SK-N-SH treated with all-trans-retinoic acid at 6 μM for 48 hours (cell line): ENCODE data around the gene KPNA1.

Experiments used
- ATAC-seq: fragments of 200-7000 bp; cut with Tn5 transposase; 3 replicates; pipeline ENCODE4 v1.9.1; 2020; ENCODE audit warnings: mild to moderate bottlenecking, moderate library complexity
- ARNTL ChIP-seq: fragments of 450-650 bp; formaldehyde crosslinking; IDR thresholded peaks from 2 replicates; pipeline ENCODE4 v1.5.0; 2020; ENCODE audit warnings: low read depth, mild to moderate bottlenecking, moderate library complexity, borderline replicate concordance
- BACH2 ChIP-seq: fragments of 250-450 bp; sonication (Bioruptor Pico); IDR thresholded peaks from 2 replicates; pipeline ENCODE4 v1.9.0; 2021; ENCODE audit warnings: mild to moderate bottlenecking, borderline replicate concordance
- CSDC2 ChIP-seq: fragments of 250-450 bp; sonication (Bioruptor Pico); IDR thresholded peaks from 2 replicates; pipeline ENCODE4 v1.5.0; 2020; ENCODE audit warnings: mild to moderate bottlenecking, moderate library complexity
- ESRRG ChIP-seq: fragments of 250-450 bp; sonication (Bioruptor Pico); IDR thresholded peaks from 2 replicates; pipeline ENCODE4 v1.6.1; 2021; ENCODE audit warnings: mild to moderate bottlenecking
- GLIS3 ChIP-seq: fragments of 250-450 bp; sonication (Bioruptor Pico); IDR thresholded peaks from 2 replicates; pipeline ENCODE4 v1.5.0; 2020; ENCODE audit warnings: mild to moderate bottlenecking, moderate library complexity
- ISL1 ChIP-seq: fragments of 250-450 bp; sonication (Bioruptor Pico); IDR thresholded peaks from 2 replicates; pipeline ENCODE4 v2.1.2; 2022; ENCODE audit warnings: mild to moderate bottlenecking, moderate library complexity
- POU6F1 ChIP-seq: fragments of 250-450 bp; sonication (Bioruptor Pico); IDR thresholded peaks from 2 replicates; pipeline ENCODE4 v1.8.0; 2021; ENCODE audit warnings: low read depth, mild to moderate bottlenecking, moderate library complexity, borderline replicate concordance
- RARB ChIP-seq: fragments of 250-450 bp; sonication (Bioruptor Pico); IDR thresholded peaks from 2 replicates; pipeline ENCODE4 v1.8.0; 2021; ENCODE audit warnings: mild to moderate bottlenecking, moderate library complexity
- SNAI2 ChIP-seq: fragments of 250-450 bp; sonication (Bioruptor Pico); IDR thresholded peaks from 2 replicates; pipeline ENCODE4 v1.5.0; 2020; ENCODE audit warnings: mild to moderate bottlenecking, moderate library complexity
- TCF4 ChIP-seq: fragments of 250-450 bp; sonication (Bioruptor Pico); IDR thresholded peaks from 2 replicates; pipeline ENCODE4 v1.8.0; 2021; ENCODE audit warnings: mild to moderate bottlenecking, moderate library complexity, borderline replicate concordance
- TOX ChIP-seq: fragments of 250-450 bp; sonication (Bioruptor Pico); IDR thresholded peaks from 2 replicates; pipeline ENCODE4 v1.8.0; 2021; ENCODE audit warnings: mild to moderate bottlenecking, moderate library complexity, borderline replicate concordance
- ZC3H10 ChIP-seq: fragments of 250-450 bp; sonication (Bioruptor Pico); IDR thresholded peaks from 2 replicates; pipeline ENCODE4 v1.5.1; 2021; ENCODE audit warnings: mild to moderate bottlenecking, moderate library complexity
- ZFP3 ChIP-seq: fragments of 250-450 bp; sonication (Bioruptor Pico); IDR thresholded peaks from 2 replicates; pipeline ENCODE4 v1.5.0; 2020; ENCODE audit warnings: mild to moderate bottlenecking, moderate library complexity
- ZFP30 ChIP-seq: fragments of 450-650 bp; formaldehyde crosslinking; IDR thresholded peaks from 2 replicates; pipeline ENCODE4 v1.5.0; 2022; ENCODE audit warnings: mild to moderate bottlenecking, moderate library complexity
- ZNF565 ChIP-seq: fragments of 450-650 bp; formaldehyde crosslinking; conservative IDR thresholded peaks from 2 replicates; pipeline ENCODE4 v1.5.0; 2020; ENCODE audit warnings: low read depth, mild to moderate bottlenecking, moderate library complexity
- ZNF70 ChIP-seq: fragments of 450-650 bp; formaldehyde crosslinking; IDR thresholded peaks from 2 replicates; pipeline ENCODE4 v1.5.0; 2020; ENCODE audit warnings: mild to moderate bottlenecking, moderate library complexity
- ZNF8 ChIP-seq: fragments of 450-650 bp; formaldehyde crosslinking; IDR thresholded peaks from 2 replicates; pipeline ENCODE4 v1.5.0; 2020; ENCODE audit warnings: mild to moderate bottlenecking, moderate library complexity
- TF ChIP-seq, protein P1 (sequence below): fragments of 250-450 bp; sonication (Bioruptor Pico); IDR thresholded peaks from 2 replicates; pipeline ENCODE4 v1.5.1; 2020; ENCODE audit warnings: low read depth, mild to moderate bottlenecking, moderate library complexity
- TF ChIP-seq, protein P2 (sequence below): fragments of 250-450 bp; sonication (Bioruptor Pico); IDR thresholded peaks from 2 replicates; pipeline ENCODE4 v1.8.0; 2020; ENCODE audit warnings: mild to moderate bottlenecking, moderate library complexity, borderline replicate concordance

Gene KPNA1

DNA sequence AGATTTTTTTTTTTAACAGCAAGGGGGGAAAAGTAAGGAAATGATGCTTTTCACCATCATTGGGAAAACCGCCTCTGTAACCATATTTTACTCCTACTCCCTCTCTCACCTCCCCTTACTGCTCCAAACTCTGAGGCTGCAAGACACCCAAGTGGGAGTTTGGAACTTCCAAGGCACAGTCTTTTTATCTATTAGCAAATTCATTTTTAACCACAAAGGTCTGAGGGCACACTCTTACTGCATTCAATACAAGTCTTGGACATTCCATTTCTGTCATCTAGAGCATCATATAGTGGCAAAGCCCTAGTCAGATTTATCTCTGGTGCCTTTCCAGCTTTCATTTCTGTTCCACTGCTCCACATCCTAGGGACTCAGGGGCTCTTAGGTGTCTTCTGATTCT lies 117.5 kb downstream of the KPNA1 start:
- TF ChIP-seq, protein P1, sequence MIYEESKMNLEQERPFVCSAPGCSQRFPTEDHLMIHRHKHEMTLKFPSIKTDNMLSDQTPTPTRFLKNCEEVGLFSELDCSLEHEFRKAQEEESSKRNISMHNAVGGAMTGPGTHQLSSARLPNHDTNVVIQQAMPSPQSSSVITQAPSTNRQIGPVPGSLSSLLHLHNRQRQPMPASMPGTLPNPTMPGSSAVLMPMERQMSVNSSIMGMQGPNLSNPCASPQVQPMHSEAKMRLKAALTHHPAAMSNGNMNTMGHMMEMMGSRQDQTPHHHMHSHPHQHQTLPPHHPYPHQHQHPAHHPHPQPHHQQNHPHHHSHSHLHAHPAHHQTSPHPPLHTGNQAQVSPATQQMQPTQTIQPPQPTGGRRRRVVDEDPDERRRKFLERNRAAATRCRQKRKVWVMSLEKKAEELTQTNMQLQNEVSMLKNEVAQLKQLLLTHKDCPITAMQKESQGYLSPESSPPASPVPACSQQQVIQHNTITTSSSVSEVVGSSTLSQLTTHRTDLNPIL (CRISPR knock-in tag): no peak
- TF ChIP-seq TOX (CRISPR knock-in tag) (no peak), ZNF565 (CRISPR knock-in tag) (no peak), GLIS3 (CRISPR knock-in tag) (no peak), ARNTL (no peak), ZFP3 (no peak), ESRRG (no peak), ZNF8 (CRISPR knock-in tag) (no peak), ZC3H10 (CRISPR knock-in tag) (no peak), BACH2 (CRISPR knock-in tag) (no peak), ZNF70 (CRISPR knock-in tag) (no peak), ZFP30 (CRISPR knock-in tag) (no peak), SNAI2 (no peak), POU6F1 (CRISPR knock-in tag) (no peak)
- no peak for ATAC-seq

DNA sequence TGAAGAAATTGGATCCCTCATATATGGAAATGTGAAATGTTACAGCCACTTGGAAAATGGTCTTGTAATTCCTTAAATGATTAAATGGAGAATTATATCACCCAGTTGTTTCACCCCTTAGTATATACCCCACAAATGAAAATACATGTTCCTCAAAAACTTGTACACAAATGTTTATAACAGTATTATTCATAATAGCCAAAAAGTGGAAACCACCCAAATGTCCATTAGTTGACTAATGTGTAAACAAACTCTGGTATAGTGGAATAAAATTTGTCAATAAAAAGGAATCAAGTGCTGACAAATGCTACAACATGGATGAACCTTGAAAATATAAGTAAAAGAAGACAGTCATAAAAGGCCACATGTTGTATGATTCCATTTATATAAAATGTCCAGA lies 118.2 kb downstream of the KPNA1 start:
- TF ChIP-seq TOX (CRISPR knock-in tag): no peak
- no peak for TF ChIP-seq BACH2 (CRISPR knock-in tag)
- TF ChIP-seq ARNTL: no peak
- no peak for TF ChIP-seq GLIS3 (CRISPR knock-in tag)
- TF ChIP-seq, protein P2, sequence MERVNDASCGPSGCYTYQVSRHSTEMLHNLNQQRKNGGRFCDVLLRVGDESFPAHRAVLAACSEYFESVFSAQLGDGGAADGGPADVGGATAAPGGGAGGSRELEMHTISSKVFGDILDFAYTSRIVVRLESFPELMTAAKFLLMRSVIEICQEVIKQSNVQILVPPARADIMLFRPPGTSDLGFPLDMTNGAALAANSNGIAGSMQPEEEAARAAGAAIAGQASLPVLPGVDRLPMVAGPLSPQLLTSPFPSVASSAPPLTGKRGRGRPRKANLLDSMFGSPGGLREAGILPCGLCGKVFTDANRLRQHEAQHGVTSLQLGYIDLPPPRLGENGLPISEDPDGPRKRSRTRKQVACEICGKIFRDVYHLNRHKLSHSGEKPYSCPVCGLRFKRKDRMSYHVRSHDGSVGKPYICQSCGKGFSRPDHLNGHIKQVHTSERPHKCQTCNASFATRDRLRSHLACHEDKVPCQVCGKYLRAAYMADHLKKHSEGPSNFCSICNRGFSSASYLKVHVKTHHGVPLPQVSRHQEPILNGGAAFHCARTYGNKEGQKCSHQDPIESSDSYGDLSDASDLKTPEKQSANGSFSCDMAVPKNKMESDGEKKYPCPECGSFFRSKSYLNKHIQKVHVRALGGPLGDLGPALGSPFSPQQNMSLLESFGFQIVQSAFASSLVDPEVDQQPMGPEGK (CRISPR knock-in tag): no peak
- no peak for TF ChIP-seq ZFP30 (CRISPR knock-in tag)
- ATAC-seq: no peak

GRCh38 chr3:122395582-122395981 lies 119.2 kb downstream of the KPNA1 start:
- no peak for TF ChIP-seq ZNF8 (CRISPR knock-in tag)
- TF ChIP-seq ZC3H10 (CRISPR knock-in tag): no peak
- ATAC-seq: no peak

- no peak for ATAC-seq
- TF ChIP-seq ZFP3 (no peak), ISL1 (CRISPR knock-in tag) (no peak), GLIS3 (CRISPR knock-in tag) (no peak), POU6F1 (CRISPR knock-in tag) (no peak)
- TF ChIP-seq, protein P1 (CRISPR knock-in tag): no peak
- TF ChIP-seq, all 23 proteins: peak for 0
These were observed 120.6 kb downstream of the KPNA1 start for GRCh38 chr3:122394173-122394572.

DNA sequence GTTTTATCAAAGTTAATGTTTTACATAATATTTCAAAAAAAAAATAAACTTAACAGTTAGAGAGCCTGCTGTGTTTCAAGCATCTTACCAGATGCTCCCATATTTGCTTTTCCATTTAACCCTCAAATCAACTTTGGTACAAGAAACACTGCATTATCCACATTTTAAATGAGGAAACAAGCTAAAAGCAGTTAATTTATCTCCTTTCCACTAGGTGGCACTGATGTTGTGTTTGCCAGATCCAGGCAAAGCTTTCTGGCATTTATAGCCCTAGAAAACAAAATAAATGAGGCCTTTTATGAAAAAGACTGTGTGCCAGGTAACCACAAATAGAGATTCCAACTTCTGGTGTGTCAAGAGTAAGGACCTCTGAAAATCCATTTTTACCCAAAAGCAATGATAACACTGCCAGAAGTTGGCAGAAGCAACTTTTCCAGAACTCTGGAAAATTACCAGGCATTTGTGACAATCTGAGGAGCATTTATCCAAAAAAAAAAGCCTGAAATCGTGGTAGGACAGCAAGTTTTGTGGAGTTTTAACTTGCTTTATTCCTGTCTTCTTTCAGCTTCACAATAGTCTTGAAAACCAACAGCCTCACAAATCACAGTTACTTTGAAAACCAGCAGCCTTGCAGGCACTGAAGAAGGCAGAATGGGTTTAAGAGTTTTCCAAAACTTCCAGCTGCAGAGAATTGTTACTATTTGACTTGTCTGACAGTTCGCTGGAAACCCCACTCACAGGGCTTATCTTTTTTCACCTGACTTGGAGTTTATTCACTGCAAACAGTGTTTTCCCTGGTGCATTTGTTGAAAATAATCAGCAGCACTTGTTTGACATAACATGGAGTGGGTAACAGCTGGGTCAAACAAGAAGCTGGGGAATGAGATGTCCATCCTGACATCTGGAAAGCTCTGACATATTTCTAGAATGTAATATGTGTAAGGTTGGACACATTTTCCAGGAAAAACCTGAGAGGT lies 121.6 kb downstream of the KPNA1 start:
- peak; percentile 69 for ATAC-seq
- TF ChIP-seq RARB (CRISPR knock-in tag): no peak
- no peak for TF ChIP-seq ZFP3
- TF ChIP-seq, protein P1 (CRISPR knock-in tag): no peak
- TF ChIP-seq TCF4: no peak
- no peak for TF ChIP-seq CSDC2 (CRISPR knock-in tag)
- no peak for TF ChIP-seq ZNF70 (CRISPR knock-in tag)
- no peak for TF ChIP-seq BACH2 (CRISPR knock-in tag)
- no peak for TF ChIP-seq ESRRG
- TF ChIP-seq POU6F1 (CRISPR knock-in tag): no peak
